Mucosa of descending colon (tissue), 3 donors: ENCODE results near the gene DDR2. TPM values are rescaled to one million over a fixed set of nuclear protein-coding genes. Genes with fewer than 3 reads are reported as not detected.

Experiments
- ATAC-seq: fragments of 200-7000 bp; cut with Tn5 transposase; one replicate; pipeline ENCODE4 v1.9.1; 2020; ENCODE audit warnings: mild to moderate bottlenecking, moderate library complexity
- DNase-seq, 3 donors: peaks; one replicate each; pipeline ENCODE4 v3.0.0-alpha.2; 2020
- H3K36me3 ChIP-seq: fragments of 200-600 bp; one replicate; pipeline ENCODE4 v1.8.0; 2021; ENCODE audit warnings: low read depth, mild to moderate bottlenecking
- H3K4me1 ChIP-seq: fragments of 200-600 bp; one replicate; pipeline ENCODE4 v1.8.0; 2021; ENCODE audit warnings: low read depth, mild to moderate bottlenecking
- H3K4me3 ChIP-seq: fragments of 200-600 bp; one replicate; pipeline ENCODE4 v1.8.0; 2021; ENCODE audit warnings: mild to moderate bottlenecking
- H3K9me3 ChIP-seq: fragments of 200-600 bp; one replicate; pipeline ENCODE4 v1.8.0; 2021; ENCODE audit warnings: mild to moderate bottlenecking
- intact Hi-C, 2 donors: fragments of 100-400 bp; cut with DNase I in 1 of 2; cut with micrococcal nuclease in 1 of 2; formaldehyde crosslinking; loops; one replicate each; pipeline versions ENCODE4 v1.11.0 to v1.11.1; 2022; cut with DNase I, micrococcal nuclease
- total RNA-seq, 3 donors: library from RNA; stranded (reverse); fragmentation: NEBNext Ultra II Directional in 2 of 3; extraction: Animal tissue kit (Norgen Biotek cat#: 25700) in 2 of 3; gene quantifications; one replicate each; pipeline versions ENCODE4 v1.2.1 to v1.2.4, GENCODE V29; 2021 to 2023
- TF ChIP-seq, protein P1 (sequence below): fragments of 200-600 bp; IDR thresholded peaks from one replicate; pipeline ENCODE4 v1.8.0; 2022; ENCODE audit warnings: antibody characterized with exemption, mild to moderate bottlenecking
- donor health status: DM: no; HTN: no; CAD: no; lungs with moderate emphysema.
- donor health status: DM: no; HTN: no; CAD: no.
- donor health status: DM: no; HTN: yes; CAD: no.

Gene DDR2
- total RNA-seq, 3 donors from 2014 or later, result 13.3 to 203 (median 28.0) TPM

DNA sequence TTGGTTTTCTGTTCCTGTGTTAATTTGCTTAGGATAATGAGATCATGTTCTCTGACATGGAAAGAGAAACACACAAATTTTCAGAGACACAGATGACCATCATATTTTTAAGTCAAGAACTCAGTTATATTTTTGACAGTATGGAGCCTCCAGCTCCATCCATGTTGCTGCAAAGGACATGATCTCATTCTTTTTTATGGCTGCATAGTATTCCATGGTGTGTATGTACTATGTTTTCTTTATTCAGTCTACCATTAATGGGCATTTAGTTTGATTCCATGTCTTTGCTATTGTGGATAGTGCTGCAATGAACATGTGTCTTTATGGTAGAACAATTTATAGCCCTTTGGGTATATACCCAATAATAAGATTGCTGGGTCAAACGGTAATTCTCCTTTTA, 47.0 kb downstream of the DDR2 start:
- Histone ChIP-seq H3K4me3 (no peak overlapping the region), H3K4me1 (no peaks in the 10 kb centered on the region), H3K36me3 (no peaks in the 10 kb centered on the region), H3K9me3 (no peaks in the 10 kb centered on the region)
- TF ChIP-seq, protein P1, sequence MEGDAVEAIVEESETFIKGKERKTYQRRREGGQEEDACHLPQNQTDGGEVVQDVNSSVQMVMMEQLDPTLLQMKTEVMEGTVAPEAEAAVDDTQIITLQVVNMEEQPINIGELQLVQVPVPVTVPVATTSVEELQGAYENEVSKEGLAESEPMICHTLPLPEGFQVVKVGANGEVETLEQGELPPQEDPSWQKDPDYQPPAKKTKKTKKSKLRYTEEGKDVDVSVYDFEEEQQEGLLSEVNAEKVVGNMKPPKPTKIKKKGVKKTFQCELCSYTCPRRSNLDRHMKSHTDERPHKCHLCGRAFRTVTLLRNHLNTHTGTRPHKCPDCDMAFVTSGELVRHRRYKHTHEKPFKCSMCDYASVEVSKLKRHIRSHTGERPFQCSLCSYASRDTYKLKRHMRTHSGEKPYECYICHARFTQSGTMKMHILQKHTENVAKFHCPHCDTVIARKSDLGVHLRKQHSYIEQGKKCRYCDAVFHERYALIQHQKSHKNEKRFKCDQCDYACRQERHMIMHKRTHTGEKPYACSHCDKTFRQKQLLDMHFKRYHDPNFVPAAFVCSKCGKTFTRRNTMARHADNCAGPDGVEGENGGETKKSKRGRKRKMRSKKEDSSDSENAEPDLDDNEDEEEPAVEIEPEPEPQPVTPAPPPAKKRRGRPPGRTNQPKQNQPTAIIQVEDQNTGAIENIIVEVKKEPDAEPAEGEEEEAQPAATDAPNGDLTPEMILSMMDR, result no peak
- DNase-seq (no peak), ATAC-seq (no peak)
- intact Hi-C loops, result no loop called here

DNA sequence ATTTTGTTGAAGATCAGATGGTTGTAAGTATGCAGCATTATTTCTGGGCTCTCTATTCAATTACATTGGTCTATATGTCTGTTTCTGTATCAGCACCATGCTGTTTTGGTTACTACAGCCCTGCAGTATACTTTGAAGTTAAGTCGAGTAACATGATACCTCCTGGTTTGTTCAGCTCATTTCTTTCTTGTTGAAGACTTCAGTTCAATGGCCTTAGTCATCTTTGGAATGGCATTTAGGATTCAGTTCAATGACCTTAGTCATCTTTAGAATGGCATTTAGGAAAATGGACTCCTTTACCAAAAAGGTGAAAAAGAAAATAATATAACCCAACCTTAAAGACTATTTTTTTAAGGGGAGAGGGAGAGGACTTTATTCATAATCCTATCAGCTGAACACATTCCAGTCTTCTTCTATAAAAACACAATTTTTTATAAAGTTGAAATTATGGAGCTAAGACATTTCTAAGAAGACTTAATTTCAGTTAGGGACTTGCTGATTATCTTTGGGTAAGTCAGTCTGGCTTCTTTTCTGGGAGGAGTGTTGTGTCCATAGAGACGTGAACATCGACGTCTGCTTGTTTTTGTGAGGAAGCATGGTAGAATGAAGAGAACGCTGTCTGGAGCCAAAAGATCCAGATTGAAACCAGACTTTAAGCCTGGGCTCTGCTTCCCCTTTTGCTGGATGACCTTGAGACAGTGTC, 48.3 kb downstream of the DDR2 start:
- Histone ChIP-seq H3K4me3 (no peak overlapping the region), H3K9me3 (no peaks in the 10 kb centered on the region), H3K36me3 (no peaks in the 10 kb centered on the region), H3K4me1 (no peaks in the 10 kb centered on the region)
- intact Hi-C loops, result no loop called here
- ATAC-seq (no peak), DNase-seq (no peak)
- TF ChIP-seq, protein P1, result no peak

DNA sequence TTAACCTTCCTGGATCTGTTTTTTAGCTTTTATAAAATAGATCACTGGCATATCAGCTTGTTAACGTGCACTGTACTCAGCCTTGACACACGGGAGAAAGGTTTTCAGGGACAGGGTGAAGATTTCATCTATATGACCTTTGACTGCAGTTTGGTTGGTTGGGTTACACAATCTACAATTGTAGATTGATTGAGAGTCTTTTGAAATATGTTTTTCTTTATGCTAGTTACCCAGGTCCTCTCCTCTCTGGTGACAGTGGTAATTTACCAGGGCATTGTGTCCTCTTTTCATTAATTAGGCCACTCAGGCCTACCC, 48.8 kb downstream of the DDR2 start:
- TF ChIP-seq, protein P1, result no peak
- ATAC-seq (no peak), DNase-seq (no peak)
- H3K4me1 ChIP-seq, result no peaks in the 10 kb centered on the region
- H3K4me3 ChIP-seq, result no peak overlapping the region
- no peaks in the 10 kb centered on the region for H3K36me3 ChIP-seq
- intact Hi-C loops, result no loop called here
- no peaks in the 10 kb centered on the region for H3K9me3 ChIP-seq

DNA sequence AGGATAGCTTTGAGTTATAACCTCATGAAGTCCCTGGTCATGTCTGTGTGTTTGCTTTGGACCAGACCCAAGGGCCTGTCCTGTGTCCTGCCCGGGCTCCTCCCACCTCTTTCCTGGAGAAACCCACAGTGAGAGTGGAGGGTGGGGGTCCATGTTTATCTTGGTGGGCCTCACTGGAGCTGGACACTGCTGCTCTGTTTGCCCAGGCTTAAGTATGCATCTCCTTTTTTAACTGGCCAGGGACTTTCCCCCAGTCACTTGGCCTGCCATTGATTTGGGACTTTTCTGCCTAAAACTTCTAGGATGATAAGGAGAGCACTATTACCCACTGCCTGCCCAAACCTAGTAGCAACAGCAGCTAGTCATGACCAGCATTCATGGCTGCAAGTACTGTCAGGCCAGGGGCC, 49.8 kb downstream of the DDR2 start:
- no peak for DNase-seq
- Histone ChIP-seq H3K36me3 (no peaks in the 10 kb centered on the region), H3K9me3 (no peaks in the 10 kb centered on the region), H3K4me3 (no peak overlapping the region), H3K4me1 (no peaks in the 10 kb centered on the region)
- ATAC-seq, result no peak
- TF ChIP-seq, protein P1, result no peak
- intact Hi-C loops, result no loop called here

DNA sequence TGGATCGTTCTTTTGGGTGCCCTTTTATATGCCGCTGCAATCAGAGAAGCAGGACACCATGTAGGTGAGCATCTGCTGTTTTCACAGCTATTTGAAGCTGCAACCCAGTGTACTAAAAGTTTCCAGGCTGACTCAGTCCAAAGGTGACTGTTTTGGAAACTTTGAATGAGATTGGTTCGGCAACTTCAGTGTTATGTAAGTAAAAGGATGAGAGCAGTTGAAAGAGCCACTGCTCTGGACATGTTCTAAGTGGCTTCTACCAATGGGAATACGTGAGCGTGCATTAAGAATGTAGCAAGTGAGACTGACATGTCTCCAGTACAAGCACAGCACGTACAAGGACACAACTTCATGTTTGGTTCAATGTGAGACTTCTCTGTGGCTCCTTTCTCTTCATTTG, 55.6 kb downstream of the DDR2 start:
- intact Hi-C loops, result no loop called here
- ATAC-seq, result no peak
- H3K9me3 ChIP-seq, result no peaks in the 10 kb centered on the region
- no peaks in the 10 kb centered on the region for H3K36me3 ChIP-seq
- TF ChIP-seq, protein P1, result no peak
- no peak for DNase-seq
- H3K4me3 ChIP-seq, result no peak overlapping the region
- peaks cover 2% of the 10 kb centered on the region for H3K4me1 ChIP-seq

DNA sequence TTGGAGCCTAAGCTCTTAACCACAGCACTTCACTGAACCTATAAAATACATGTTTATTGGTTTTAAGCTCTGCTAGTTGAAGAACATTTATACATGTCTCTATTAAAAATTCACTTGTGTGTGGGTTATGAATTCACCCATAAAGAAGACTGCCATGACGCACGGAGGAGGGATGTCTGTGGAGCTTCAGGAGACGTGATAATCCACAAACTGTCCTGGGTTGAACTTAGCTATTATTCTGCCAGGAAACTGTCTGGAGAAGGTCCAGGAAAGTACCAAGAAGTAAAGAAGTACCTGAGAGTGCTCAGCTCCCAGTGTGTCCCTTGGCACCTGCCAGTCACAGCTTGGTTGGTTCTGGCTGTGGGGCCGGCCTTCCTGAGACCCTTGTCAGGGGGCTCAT, 56.3 kb downstream of the DDR2 start:
- Histone ChIP-seq H3K4me1 (peaks cover 2% of the 10 kb centered on the region), H3K4me3 (no peak overlapping the region), H3K9me3 (no peaks in the 10 kb centered on the region), H3K36me3 (no peaks in the 10 kb centered on the region)
- TF ChIP-seq, protein P1, result no peak
- DNase-seq (no peak), ATAC-seq (no peak)
- intact Hi-C loops, result no loop called here
